Spinal cord (tissue), 10 donors: ENCODE data around the gene ARHGEF19. TPM values are rescaled to one million over a fixed set of nuclear protein-coding genes. Genes with fewer than 3 reads are reported as not detected.
A peak's percentile ranks its signal among the peaks of the same experiment; 100 is the strongest.
"Not testable (repeated sequence)": the region's sequence is repeated elsewhere in the genome, so short reads cannot be mapped to it uniquely, and the experiment has no call there.

ENCODE experiments used
- DNase-seq, 6 donors: peaks; one replicate each; pipeline versions ENCODE4 v3.0.0 to v3.0.0-alpha.2; 2013 to 2015; ENCODE audit warnings: low spot score in 6 of 6, low read depth in 4 of 6
- H3K27ac ChIP-seq: one replicate; pipeline ENCODE4 v1.5.1; 2013; ENCODE audit warnings: low read depth, low read length, control low read depth
- H3K27me3 ChIP-seq: one replicate; pipeline ENCODE4 v1.6.1; 2013; ENCODE audit warnings: low read length; ENCODE audit not compliant: control insufficient read depth, insufficient read depth
- H3K36me3 ChIP-seq: one replicate; pipeline ENCODE4 v1.6.1; 2013; ENCODE audit warnings: low read length; ENCODE audit not compliant: control insufficient read depth, insufficient read depth
- H3K4me1 ChIP-seq: one replicate; pipeline ENCODE4 v1.6.1; 2013; ENCODE audit warnings: low read length; ENCODE audit not compliant: control insufficient read depth, insufficient read depth
- H3K4me3 ChIP-seq: one replicate; pipeline ENCODE4 v1.5.1; 2013; ENCODE audit warnings: low read depth, low read length, control low read depth
- H3K9me3 ChIP-seq: one replicate; pipeline ENCODE4 v1.6.1; 2013; ENCODE audit warnings: low read length; ENCODE audit not compliant: control insufficient read depth, insufficient read depth
- WGBS: methylation state at CpG from one replicate; pipeline ENCODE4 v1.1.5; 2013; ENCODE audit warnings: missing lambda C conversion rate; ENCODE audit not compliant: insufficient coverage; 5-methylcytosine and 5-hydroxymethylcytosine counted together
- polyA plus RNA-seq, 2 donors: library from polyadenylated mRNA; unstranded; fragments of 120-200 nt; gene quantifications; one replicate each; pipeline ENCODE4 v1.2.1, GENCODE V29; 2013; ENCODE audit not compliant: insufficient read length in 2 of 2
- total RNA-seq, 2 donors: library from RNA; depleted of rRNA in 1 of 2; stranded (reverse); fragments of 120-200 nt in 1 of 2; fragments of >200 nt in 1 of 2; gene quantifications; one replicate each; pipeline versions ENCODE4 v1.2.3 to v1.2.4, GENCODE V29; 2013 to 2014
- donor health status: healthy.

ARHGEF19 gene
- total and polyA plus RNA-seq, 4 donors, result 1.6 to 5.1 (median 2.5) TPM

DNA sequence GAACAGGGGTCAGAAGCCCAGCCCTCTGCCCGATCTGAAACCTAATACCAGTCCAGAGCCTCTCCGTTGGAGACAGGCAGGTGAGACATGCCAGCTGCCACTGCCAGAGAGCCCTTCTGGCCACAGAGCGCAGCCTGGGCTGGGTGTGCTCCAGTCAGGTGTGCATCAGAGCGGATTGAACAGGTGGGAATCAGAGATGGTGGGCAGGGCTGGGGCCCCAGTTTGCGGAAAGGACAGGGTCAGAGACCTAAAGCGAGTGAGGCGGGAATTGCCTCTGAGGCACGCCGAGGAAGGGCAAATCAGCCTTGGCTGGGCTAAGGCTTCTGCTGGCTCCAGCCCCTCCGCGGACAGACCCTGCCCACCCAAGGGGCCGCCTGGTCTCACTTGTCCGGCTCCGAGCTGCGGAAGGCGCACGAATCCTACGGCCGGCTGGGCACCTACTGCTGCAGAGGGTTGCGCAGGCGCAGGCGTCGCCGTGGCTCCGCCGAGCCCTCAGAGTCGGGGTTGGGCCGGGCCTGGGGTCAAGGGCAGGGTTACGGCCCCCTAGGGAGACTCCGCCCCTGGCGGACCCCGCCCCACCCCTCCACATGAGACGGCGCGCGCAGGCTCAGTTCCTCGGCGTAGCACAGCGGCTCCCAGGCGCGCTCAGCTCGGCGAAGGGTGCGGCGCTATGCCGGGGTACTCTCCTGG, 14.2 kb upstream of the ARHGEF19 start:
- H3K27ac ChIP-seq, result no peak overlapping the region
- H3K4me3 ChIP-seq, result peak overlapping the region; percentile 16
- peak in 2 of 6 donors; percentile 39 to 59 for DNase-seq
- WGBS, result 8% methylated on average over 44 of the region's 46 CpGs
- H3K4me1 ChIP-seq, result peaks cover 23% of the 10 kb centered on the region
- no peaks in the 10 kb centered on the region for H3K9me3 ChIP-seq
- peaks cover 20% of the 10 kb centered on the region for H3K36me3 ChIP-seq
- H3K27me3 ChIP-seq, result peaks cover 45% of the 10 kb centered on the region

- no peak overlapping the region for H3K4me3 ChIP-seq
- H3K27ac ChIP-seq, result no peak overlapping the region
- H3K4me1 ChIP-seq, result peaks cover 23% of the 10 kb centered on the region
- 75% methylated on average over 7 of the region's 7 CpGs for WGBS
- H3K36me3 ChIP-seq, result peaks cover 15% of the 10 kb centered on the region
- H3K27me3 ChIP-seq, result peaks cover 45% of the 10 kb centered on the region
- H3K9me3 ChIP-seq, result no peaks in the 10 kb centered on the region
- no peak for DNase-seq
Measured at GRCh38 chr1:16226129-16226489, 13.7 kb upstream of the ARHGEF19 start.

GRCh38 chr1:16224472-16224871, 12.0 kb upstream of the ARHGEF19 start:
- 74% methylated on average over 2 of the region's 3 CpGs for WGBS
- H3K27me3 ChIP-seq, result peaks cover 34% of the 10 kb centered on the region
- no peak overlapping the region for H3K27ac ChIP-seq
- H3K9me3 ChIP-seq, result no peaks in the 10 kb centered on the region
- no peak overlapping the region for H3K4me3 ChIP-seq
- H3K4me1 ChIP-seq, result peaks cover 23% of the 10 kb centered on the region
- DNase-seq, result no peak
- no peaks in the 10 kb centered on the region for H3K36me3 ChIP-seq

- peaks cover 19% of the 10 kb centered on the region for H3K4me1 ChIP-seq
- H3K27ac ChIP-seq, H3K36me3 ChIP-seq, H3K9me3 ChIP-seq, H3K4me3 ChIP-seq, DNase-seq: not testable (repeated sequence)
- WGBS, result 77% methylated on average over 4 of the region's 14 CpGs
- peaks cover 21% of the 10 kb centered on the region for H3K27me3 ChIP-seq
Measured at GRCh38 chr1:16222716-16223115, 10.3 kb upstream of the ARHGEF19 start.

DNA sequence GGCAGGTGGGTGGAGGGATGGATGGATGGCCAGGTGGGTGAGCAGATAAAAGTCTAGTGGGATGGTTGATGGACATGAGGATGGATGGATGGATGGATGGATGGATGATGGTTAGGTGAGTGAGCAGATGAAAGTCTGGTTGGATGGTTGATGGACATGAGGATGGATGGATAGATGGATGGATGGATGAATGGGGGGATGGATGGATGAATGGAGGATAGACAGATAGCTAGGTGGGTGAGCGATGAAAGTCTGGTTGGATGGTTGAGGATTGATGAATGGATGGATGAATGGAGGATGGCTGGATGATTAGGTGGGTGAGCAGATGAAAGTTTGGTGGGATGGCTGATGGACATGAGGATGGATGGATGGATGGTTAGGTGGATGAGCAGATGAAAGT, 9.0 kb upstream of the ARHGEF19 start:
- Histone ChIP-seq H3K36me3 (no peaks in the 10 kb centered on the region), H3K27ac (no peak overlapping the region), H3K9me3 (no peaks in the 10 kb centered on the region), H3K27me3 (peaks cover 10% of the 10 kb centered on the region), H3K4me3 (no peak overlapping the region), H3K4me1 (peaks cover 18% of the 10 kb centered on the region)
- 100% methylated on average over 1 of the region's 1 CpG for WGBS
- DNase-seq, result no peak

DNA sequence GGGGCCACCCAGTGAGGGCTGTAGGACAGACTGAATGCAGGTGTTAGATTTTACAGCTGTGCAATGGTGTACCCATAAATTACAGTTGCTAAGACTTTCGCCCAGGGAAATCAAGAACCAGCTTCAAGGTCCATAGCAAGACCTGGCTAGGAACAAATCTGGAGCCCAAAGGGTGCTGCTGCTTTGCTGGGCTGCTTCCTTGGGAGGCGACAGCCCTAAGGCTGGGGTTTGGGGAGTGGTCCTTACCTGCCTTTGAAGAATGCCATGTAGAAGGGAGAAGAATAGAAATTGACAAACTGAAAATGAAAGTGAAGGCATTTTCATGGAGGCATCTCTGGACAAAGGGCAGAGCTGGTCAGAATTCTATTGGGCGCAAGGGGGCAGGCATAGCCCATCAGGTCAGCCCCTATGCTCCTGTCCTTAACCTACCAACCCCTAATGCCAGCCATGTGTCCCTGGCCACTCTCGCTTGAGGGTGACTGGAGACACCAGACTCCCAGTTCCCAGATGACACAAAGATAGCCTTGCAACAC, 7.6 kb upstream of the ARHGEF19 start:
- H3K9me3 ChIP-seq, result no peaks in the 10 kb centered on the region
- DNase-seq, result no peak
- peaks cover 8% of the 10 kb centered on the region for H3K27me3 ChIP-seq
- H3K36me3 ChIP-seq, result no peaks in the 10 kb centered on the region
- no peak overlapping the region for H3K4me3 ChIP-seq
- no peak overlapping the region for H3K27ac ChIP-seq
- peaks cover 24% of the 10 kb centered on the region for H3K4me1 ChIP-seq
- WGBS, result 87% methylated on average over 4 of the region's 4 CpGs

- no peak for DNase-seq
- H3K4me3 ChIP-seq, result no peak overlapping the region
- H3K27me3 ChIP-seq, result peaks cover 8% of the 10 kb centered on the region
- peaks cover 24% of the 10 kb centered on the region for H3K4me1 ChIP-seq
- H3K27ac ChIP-seq, result no peak overlapping the region
- no peaks in the 10 kb centered on the region for H3K36me3 ChIP-seq
- no peaks in the 10 kb centered on the region for H3K9me3 ChIP-seq
- 94% methylated on average over 3 of the region's 6 CpGs for WGBS
Measured at GRCh38 chr1:16218674-16219071, 6.2 kb upstream of the ARHGEF19 start.

- H3K36me3 ChIP-seq, result no peaks in the 10 kb centered on the region
- 71% methylated on average over 12 of the region's 12 CpGs for whole genome bisulfite sequencing
- H3K4me1 ChIP-seq, result peaks cover 24% of the 10 kb centered on the region
- no peak overlapping the region for H3K4me3 ChIP-seq
- H3K27me3 ChIP-seq, result peaks cover 8% of the 10 kb centered on the region
- no peak for DNase-seq
- H3K9me3 ChIP-seq, result no peaks in the 10 kb centered on the region
- no peak overlapping the region for H3K27ac ChIP-seq
Measured at GRCh38 chr1:16218014-16218673, 5.7 kb upstream of the ARHGEF19 start.

- DNase-seq, result peak in 4 of 6 donors; percentile 73 to 96 (median 85)
- H3K4me3 ChIP-seq, result peak overlapping the region; percentile 59
- H3K27me3 ChIP-seq, result peaks cover 8% of the 10 kb centered on the region
- 2% methylated on average over 43 of the region's 46 CpGs for WGBS
- no peaks in the 10 kb centered on the region for H3K36me3 ChIP-seq
- H3K4me1 ChIP-seq, result peaks cover 28% of the 10 kb centered on the region
- peak overlapping the region; percentile 59 for H3K27ac ChIP-seq
- H3K9me3 ChIP-seq, result no peaks in the 10 kb centered on the region
Measured at GRCh38 chr1:16217061-16217785, 4.8 kb upstream of the ARHGEF19 start.
